RWPE2 (cell line): Measurements from ENCODE around the gene DPH2.

Source experiments
- ATAC-seq: fragments of 200-7000 bp; cut with Tn5 transposase; 3 replicates; pipeline ENCODE4 v1.9.1; 2021; ENCODE audit warnings: low read depth
- DNase-seq: peaks from one replicate; pipeline ENCODE4 v3.0.0-alpha.2; 2020; ENCODE audit warnings: low spot score
- H3K27ac ChIP-seq: fragments of 450-650 bp; 2 replicates; pipeline ENCODE4 v1.5.1; 2017; ENCODE audit warnings: mild to moderate bottlenecking; ENCODE audit not compliant: poor library complexity, severe bottlenecking
- H3K27me3 ChIP-seq: fragments of 250-450 bp; sonication (Bioruptor Pico); 2 replicates; pipeline ENCODE4 v1.5.1; 2021; ENCODE audit warnings: mild to moderate bottlenecking, moderate library complexity; ENCODE audit not compliant: insufficient read depth, poor library complexity, severe bottlenecking
- H3K36me3 ChIP-seq: fragments of 250-450 bp; sonication (Bioruptor Pico); 2 replicates; pipeline ENCODE4 v1.5.1; 2020; ENCODE audit warnings: low read depth, mild to moderate bottlenecking, moderate library complexity
- H3K4me1 ChIP-seq: fragments of 250-450 bp; sonication (Bioruptor Pico); 2 replicates; pipeline ENCODE4 v1.5.1; 2021; ENCODE audit warnings: mild to moderate bottlenecking, moderate library complexity; ENCODE audit not compliant: insufficient read depth, poor library complexity, severe bottlenecking
- H3K4me3 ChIP-seq: fragments of 250-450 bp; sonication (Bioruptor Pico); 2 replicates; pipeline ENCODE4 v1.5.1; 2021; ENCODE audit warnings: mild to moderate bottlenecking, moderate library complexity; ENCODE audit not compliant: severe bottlenecking
- H3K9me3 ChIP-seq: fragments of 250-450 bp; sonication (Bioruptor Pico); 2 replicates; pipeline ENCODE4 v1.5.1; 2021; ENCODE audit warnings: mild to moderate bottlenecking, moderate library complexity; ENCODE audit not compliant: severe bottlenecking
- TF ChIP-seq, protein P1 (sequence below): fragments of 450-650 bp; IDR thresholded peaks from one replicate; pipeline ENCODE4 v1.5.1; 2017; ENCODE audit warnings: mild to moderate bottlenecking, moderate library complexity; ENCODE audit not compliant: poor library complexity, severe bottlenecking

Gene DPH2

GRCh38 chr1:43963890-43964289 lies 5.9 kb upstream of the DPH2 start:
- ATAC-seq = no peak
- no peak overlapping the region for H3K4me3 ChIP-seq
- no peak for DNase-seq
- no peaks in the 10 kb centered on the region for H3K4me1 ChIP-seq
- TF ChIP-seq, protein P1, sequence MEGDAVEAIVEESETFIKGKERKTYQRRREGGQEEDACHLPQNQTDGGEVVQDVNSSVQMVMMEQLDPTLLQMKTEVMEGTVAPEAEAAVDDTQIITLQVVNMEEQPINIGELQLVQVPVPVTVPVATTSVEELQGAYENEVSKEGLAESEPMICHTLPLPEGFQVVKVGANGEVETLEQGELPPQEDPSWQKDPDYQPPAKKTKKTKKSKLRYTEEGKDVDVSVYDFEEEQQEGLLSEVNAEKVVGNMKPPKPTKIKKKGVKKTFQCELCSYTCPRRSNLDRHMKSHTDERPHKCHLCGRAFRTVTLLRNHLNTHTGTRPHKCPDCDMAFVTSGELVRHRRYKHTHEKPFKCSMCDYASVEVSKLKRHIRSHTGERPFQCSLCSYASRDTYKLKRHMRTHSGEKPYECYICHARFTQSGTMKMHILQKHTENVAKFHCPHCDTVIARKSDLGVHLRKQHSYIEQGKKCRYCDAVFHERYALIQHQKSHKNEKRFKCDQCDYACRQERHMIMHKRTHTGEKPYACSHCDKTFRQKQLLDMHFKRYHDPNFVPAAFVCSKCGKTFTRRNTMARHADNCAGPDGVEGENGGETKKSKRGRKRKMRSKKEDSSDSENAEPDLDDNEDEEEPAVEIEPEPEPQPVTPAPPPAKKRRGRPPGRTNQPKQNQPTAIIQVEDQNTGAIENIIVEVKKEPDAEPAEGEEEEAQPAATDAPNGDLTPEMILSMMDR = no peak
- peaks cover 6% of the 10 kb centered on the region for H3K36me3 ChIP-seq
- H3K27me3 ChIP-seq = no peaks in the 10 kb centered on the region
- H3K9me3 ChIP-seq = no peaks in the 10 kb centered on the region
- H3K27ac ChIP-seq = no peak overlapping the region

- Histone ChIP-seq H3K9me3 (no peaks in the 10 kb centered on the region), H3K4me1 (no peaks in the 10 kb centered on the region), H3K27ac (no peak overlapping the region), H3K27me3 (no peaks in the 10 kb centered on the region), H3K36me3 (peaks cover 4% of the 10 kb centered on the region; the same call in 1 of the 2 replicates), H3K4me3 (no peak overlapping the region)
- TF ChIP-seq, protein P1 = no peak
- DNase-seq (no peak), ATAC-seq (no peak)
Measured at GRCh38 chr1:43965316-43965715, 4.5 kb upstream of the DPH2 start.

DNA sequence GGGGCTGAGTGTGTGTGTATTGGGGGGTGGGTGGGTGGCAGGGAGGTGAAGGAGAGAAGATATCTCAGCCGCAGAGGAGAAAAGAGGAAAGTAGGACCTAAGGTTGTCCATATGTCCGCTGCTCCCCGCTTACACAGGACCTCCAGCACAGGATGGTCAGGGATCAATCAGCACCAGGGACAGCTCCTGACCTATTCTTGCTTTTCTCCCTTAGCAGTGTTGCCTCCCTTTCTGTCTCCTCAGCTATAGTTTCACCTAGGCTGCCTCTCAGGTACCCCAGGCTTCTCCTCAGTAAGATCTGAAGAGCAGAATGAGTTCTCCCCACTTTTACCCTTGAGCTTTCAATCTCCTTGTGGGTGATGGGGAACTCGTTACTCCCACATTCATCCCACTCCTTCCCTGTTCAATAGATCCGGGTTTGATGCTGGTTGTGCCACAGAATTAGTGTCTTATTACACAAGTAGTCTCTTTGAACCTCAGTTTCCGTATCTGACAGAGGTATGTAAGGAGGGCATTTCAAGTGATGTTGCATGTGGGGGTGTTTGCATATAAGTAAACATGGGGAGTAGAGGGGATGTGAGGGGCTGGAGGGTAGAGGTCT lies 1.4 kb upstream of the DPH2 start:
- DNase-seq = no peak
- Histone ChIP-seq H3K4me1 (no peaks in the 10 kb centered on the region), H3K4me3 (no peak overlapping the region)

DNA sequence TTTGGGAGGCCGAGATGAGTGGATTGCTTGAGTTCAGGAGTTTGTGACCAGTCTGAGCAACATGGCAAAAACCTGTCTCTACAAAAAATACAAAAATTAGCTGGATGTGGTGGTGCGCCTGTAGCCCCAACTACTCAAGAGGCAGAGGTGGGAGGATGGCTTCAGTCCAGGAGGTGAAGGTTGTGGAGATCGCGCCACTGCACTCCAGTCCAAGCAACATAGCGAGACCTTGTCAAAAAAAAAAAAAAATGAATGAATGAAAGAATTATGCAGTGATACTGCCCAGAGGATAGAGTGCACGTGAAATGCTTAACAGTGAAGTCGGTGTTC lies 429 bp upstream of the DPH2 start:
- DNase-seq (no peak), ATAC-seq (no peak)
- Histone ChIP-seq H3K4me3 (peak overlapping the region; percentile 86), H3K36me3 (peaks cover 4% of the 10 kb centered on the region; the same call in 1 of the 2 replicates), H3K27ac (no peak overlapping the region), H3K4me1 (no peaks in the 10 kb centered on the region), H3K27me3 (no peaks in the 10 kb centered on the region), H3K9me3 (no peaks in the 10 kb centered on the region)
- TF ChIP-seq, protein P1 = no peak

More for the DNA sequence above, 1.4 kb upstream of the DPH2 start:
- no peak for ATAC-seq
- TF ChIP-seq, protein P1 = no peak
- peaks cover 4% of the 10 kb centered on the region; the same call in 1 of the 2 replicates for H3K36me3 ChIP-seq
- no peak overlapping the region for H3K27ac ChIP-seq
- H3K9me3 ChIP-seq = no peaks in the 10 kb centered on the region
- no peaks in the 10 kb centered on the region for H3K27me3 ChIP-seq

DNA sequence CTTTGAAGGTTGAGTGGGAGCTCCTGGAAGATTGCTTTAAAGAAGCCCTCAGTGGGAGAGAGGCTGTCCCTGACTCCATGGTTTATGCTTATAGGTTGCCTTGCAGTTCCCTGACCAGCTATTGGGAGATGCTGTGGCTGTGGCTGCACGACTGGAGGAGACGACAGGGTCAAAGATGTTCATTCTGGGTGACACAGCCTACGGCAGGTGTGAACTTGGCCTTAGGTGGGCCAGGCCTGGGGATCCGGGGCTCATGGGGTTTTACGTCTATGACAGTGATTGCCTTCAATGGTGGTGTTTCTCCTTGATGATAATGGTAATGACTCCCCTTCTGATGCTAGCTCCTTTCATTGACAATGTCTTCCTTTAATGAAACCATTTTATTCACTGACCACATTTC lies 692 bp downstream of the DPH2 start:
- TF ChIP-seq, protein P1 = no peak
- peak overlapping the region; percentile 86 for H3K4me3 ChIP-seq
- H3K4me1 ChIP-seq = no peaks in the 10 kb centered on the region
- ATAC-seq (no peak), DNase-seq (no peak)
- H3K27me3 ChIP-seq = no peaks in the 10 kb centered on the region
- no peaks in the 10 kb centered on the region for H3K9me3 ChIP-seq
- peaks cover 4% of the 10 kb centered on the region; the same call in 1 of the 2 replicates for H3K36me3 ChIP-seq
- no peak overlapping the region for H3K27ac ChIP-seq
